Measurements from ENCODE around the gene RBSN. TPM values are rescaled to one million over a fixed set of nuclear protein-coding genes. Genes with fewer than 3 reads are reported as not detected.

RBSN gene
- polyA plus RNA-seq, 3 donors, result 20.2 to 30.9 (median 28.3) TPM

DNA sequence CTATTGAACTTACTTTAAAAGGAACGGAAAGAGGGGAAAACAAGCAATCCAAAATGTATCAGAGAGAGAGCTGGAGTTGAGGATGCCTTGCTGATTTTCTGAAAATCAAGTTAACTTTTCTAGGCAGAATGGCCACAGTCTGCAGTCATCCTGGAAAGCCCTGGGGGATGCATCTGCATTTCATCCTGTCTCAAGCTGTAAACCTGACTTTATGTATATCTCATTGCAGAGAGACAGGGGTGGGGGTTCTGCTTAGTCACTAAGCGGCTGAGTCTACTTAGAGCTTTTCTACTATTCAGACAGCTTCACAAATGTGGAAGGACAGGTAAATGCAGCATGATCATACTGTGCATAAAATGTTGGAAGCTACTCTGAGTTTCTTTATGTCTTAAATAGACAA, 75.2 kb downstream of the RBSN start:
- no peak for DNase-seq

DNA sequence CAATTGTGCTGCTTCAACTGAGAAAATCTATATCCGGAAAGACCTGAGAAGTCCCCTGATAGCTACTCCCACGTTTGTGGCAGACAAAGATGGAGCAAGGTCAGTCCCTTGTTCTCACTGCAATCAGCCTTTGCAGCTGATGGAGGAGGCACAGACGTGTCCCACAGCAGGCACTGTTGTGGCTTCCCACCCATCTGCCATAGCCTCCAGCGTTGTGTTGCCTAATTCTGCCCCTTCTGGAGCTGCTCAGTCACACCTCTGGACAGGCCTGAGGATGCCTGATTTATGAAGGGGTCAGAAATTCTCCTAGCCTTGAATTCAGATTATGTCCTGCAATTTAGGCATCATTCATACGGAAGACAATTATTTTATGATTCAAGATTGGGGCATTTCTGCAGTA, 75.7 kb downstream of the RBSN start:
- DNase-seq, result no peak

Other genes with a start within 250 kb of the RBSN start
- gene NR2C2, start 151.6 kb downstream of the RBSN start, polyA plus RNA-seq (ENCODE audit: insufficient read length in 3 of 3), result 10 to 100 TPM; 40.5 to 65.2 (median 65.1) TPM
- 100 to 1,000 TPM in 2 of 3 donors, 10 to 100 TPM in 1; 61.5 to 107 (median 105) TPM for gene MRPS25, start 33.8 kb downstream of the RBSN start, polyA plus RNA-seq (ENCODE audit: insufficient read length in 3 of 3)
- gene CAPN7, start 107.1 kb upstream of the RBSN start, polyA plus RNA-seq (ENCODE audit: insufficient read length in 3 of 3), result 10 to 100 TPM; 38.4 to 49.9 (median 48.3) TPM
- gene SH3BP5, start 233.4 kb upstream of the RBSN start, polyA plus RNA-seq (ENCODE audit: insufficient read length in 3 of 3), result 10 to 100 TPM; 51.1 to 52.8 (median 52.3) TPM